H1 (cell line): ENCODE measurements around the gene MTM1. TPM values are rescaled to one million over a fixed set of nuclear protein-coding genes. Genes with fewer than 3 reads are reported as not detected.

ENCODE experiments used
- CTCF ChIA-PET: fragments of 300-600 bp; sonication (Branson Sonifier 250); formaldehyde crosslinking; loops from one replicate; lab custom pipeline; 2021; ENCODE audit not compliant: partially characterized antibody; lab: Charles Lee
- POLR2A ChIA-PET: fragments of 300-600 bp; sonication (Branson Sonifier 250); formaldehyde crosslinking; loops from one replicate; lab custom pipeline; 2021; ENCODE audit warnings: inconsistent platforms; ENCODE audit not compliant: partially characterized antibody; lab: Charles Lee
- DNase-seq, 2 experiments: peaks; one replicate each; pipeline versions ENCODE4 v3.0.0 to v3.0.0-alpha.2; 2010 to 2022; ENCODE audit warnings: low spot score in 2 of 2, low read depth in 1 of 2, mixed read lengths in 1 of 2
- FAIRE-seq: peaks from 2 replicates; lab custom pipeline; 2011; peaks lifted over from hg19 to GRCh38; lab: Jason Lieb, UNC
- H2AFZ ChIP-seq: 2 replicates; pipeline ENCODE4 v1.8.1; 2012; ENCODE audit warnings: low read length, inconsistent platforms
- H2AK5ac ChIP-seq: 2 replicates; pipeline ENCODE4 v1.6.1; 2013; ENCODE audit warnings: low read depth, low read length
- H2BK120ac ChIP-seq: replicated peaks from 2 replicates; pipeline ENCODE3; 2013; ENCODE audit warnings: low read depth, low read length, inconsistent platforms
- H2BK12ac ChIP-seq: 2 replicates; pipeline ENCODE4 v1.6.1; 2013; ENCODE audit warnings: low read depth, low read length
- H2BK15ac ChIP-seq: 2 replicates; pipeline ENCODE4 v1.6.1; 2013; ENCODE audit warnings: low read length
- H2BK20ac ChIP-seq: 2 replicates; pipeline ENCODE4 v1.6.1; 2013; ENCODE audit warnings: low read length
- H2BK5ac ChIP-seq: 2 replicates; pipeline ENCODE4 v1.6.1; 2013; ENCODE audit warnings: low read depth, low read length
- H3K14ac ChIP-seq: 2 replicates; pipeline ENCODE4 v1.6.1; 2013; ENCODE audit warnings: inconsistent platforms; ENCODE audit not compliant: insufficient read length
- H3K18ac ChIP-seq: 2 replicates; pipeline ENCODE4 v1.6.1; 2013; ENCODE audit warnings: low read length; ENCODE audit errors: extremely low read depth
- H3K23ac ChIP-seq: 2 replicates; pipeline ENCODE4 v1.6.1; 2013; ENCODE audit warnings: inconsistent platforms; ENCODE audit not compliant: insufficient read length
- H3K23me2 ChIP-seq: 2 replicates; pipeline ENCODE4 v1.6.1; 2013; ENCODE audit warnings: low read depth, low read length
- H3K27ac ChIP-seq: 2 replicates; pipeline ENCODE4 v1.6.1; 2011; ENCODE audit warnings: low read depth, low read length, inconsistent platforms
- H3K27me3 ChIP-seq, 4 experiments: replicated peaks in 1 of 4; 1 replicate in 1 of 4; 2 replicates in 3 of 4; pipeline versions ENCODE4 v1.6.1 to v1.8.1; 2011 to 2013; ENCODE audit warnings: low read length in 3 of 4, mild to moderate bottlenecking in 3 of 4, inconsistent platforms in 2 of 4, mixed read lengths in 2 of 4, moderate library complexity in 1 of 4; ENCODE audit not compliant: control insufficient read depth in 3 of 4, insufficient read depth in 3 of 4; ENCODE audit errors: extremely low read depth in 1 of 4
- H3K36me3 ChIP-seq, 4 experiments: 2 replicates each; pipeline versions ENCODE4 v1.6.1 to v1.8.1; 2011 to 2013; ENCODE audit warnings: mild to moderate bottlenecking in 4 of 4, low read length in 3 of 4, moderate library complexity in 2 of 4, control low read depth in 1 of 4, inconsistent platforms in 1 of 4; ENCODE audit not compliant: insufficient read depth in 4 of 4, control insufficient read depth in 2 of 4
- H3K4ac ChIP-seq: replicated peaks from 2 replicates; pipeline ENCODE3; 2013; ENCODE audit warnings: low read length, low read depth, mixed read lengths, inconsistent platforms; ENCODE audit not compliant: insufficient read length
- H3K4me1 ChIP-seq, 4 experiments: replicated peaks in 1 of 4; 1 replicate in 1 of 4; 2 replicates in 3 of 4; pipeline versions ENCODE4 v1.6.1 to v1.8.1; 2011 to 2013; ENCODE audit warnings: low read length in 3 of 4, inconsistent platforms in 2 of 4, mixed read lengths in 1 of 4; ENCODE audit not compliant: insufficient read depth in 4 of 4, control insufficient read depth in 3 of 4
- H3K4me2 ChIP-seq, 2 experiments: 2 replicates each; pipeline versions ENCODE4 v1.6.1 to v1.8.1; 2011 to 2013; ENCODE audit warnings: low read depth in 2 of 2, low read length in 2 of 2, control low read depth in 1 of 2, inconsistent platforms in 1 of 2, mild to moderate bottlenecking in 1 of 2; ENCODE audit not compliant: insufficient read depth in 1 of 2
- H3K4me3 ChIP-seq, 4 experiments: fragments of 200-600, 300-600 bp in 1 of 4; sonication (generic), shearing (Covaris generic), sonication (Bioruptor Twin) in 1 of 4; 2 replicates each; pipeline versions ENCODE4 v1.5.1 to v1.8.1; 2011 to 2016; ENCODE audit warnings: low read length in 4 of 4, low read depth in 3 of 4, control low read depth in 2 of 4, inconsistent platforms in 2 of 4, mild to moderate bottlenecking in 2 of 4, mixed read lengths in 1 of 4, moderate library complexity in 1 of 4; ENCODE audit not compliant: insufficient read depth in 2 of 4; ENCODE audit errors: extremely low read depth in 1 of 4
- H3K56ac ChIP-seq: replicated peaks from 2 replicates; pipeline ENCODE3; 2013; ENCODE audit warnings: low read depth, mild to moderate bottlenecking, mixed read lengths, low read length, inconsistent platforms; ENCODE audit not compliant: insufficient read length
- H3K79me1 ChIP-seq: 2 replicates; pipeline ENCODE4 v1.6.1; 2013; ENCODE audit warnings: low read depth, low read length, control low read depth
- H3K79me2 ChIP-seq, 2 experiments: 2 replicates each; pipeline versions ENCODE4 v1.6.1 to v1.8.1; 2012 to 2013; ENCODE audit warnings: low read length in 2 of 2, mild to moderate bottlenecking in 2 of 2, inconsistent platforms in 1 of 2; ENCODE audit not compliant: insufficient read depth in 2 of 2, control insufficient read depth in 1 of 2
- H3K9ac ChIP-seq, 4 experiments: replicated peaks in 1 of 4; 1 replicate in 1 of 4; 2 replicates in 3 of 4; pipeline versions ENCODE4 v1.6.1 to v1.8.1; 2011 to 2013; ENCODE audit warnings: low read depth in 3 of 4, low read length in 3 of 4, control low read depth in 2 of 4, mild to moderate bottlenecking in 2 of 4, moderate library complexity in 2 of 4, inconsistent platforms in 1 of 4; ENCODE audit errors: extremely low read depth in 1 of 4
- H3K9me3 ChIP-seq, 2 experiments: 2 replicates each; pipeline versions ENCODE4 v1.6.1 to v1.8.1; 2012 to 2013; ENCODE audit warnings: mild to moderate bottlenecking in 2 of 2, moderate library complexity in 2 of 2, control low read depth in 1 of 2, inconsistent platforms in 1 of 2, low read depth in 1 of 2, low read length in 1 of 2, mixed read lengths in 1 of 2; ENCODE audit not compliant: insufficient read depth in 2 of 2
- H4K20me1 ChIP-seq, 2 experiments: replicated peaks in 1 of 2; 2 replicates each; pipeline versions ENCODE3 to v1.8.1; 2011 to 2013; ENCODE audit warnings: inconsistent platforms in 2 of 2, low read length in 2 of 2, mild to moderate bottlenecking in 1 of 2; ENCODE audit not compliant: insufficient read depth in 2 of 2, control insufficient read depth in 1 of 2
- H4K5ac ChIP-seq: 2 replicates; pipeline ENCODE4 v1.6.1; 2013; ENCODE audit warnings: low read length, low read depth, mixed read lengths, inconsistent platforms; ENCODE audit not compliant: insufficient read length
- H4K8ac ChIP-seq: 2 replicates; pipeline ENCODE4 v1.8.0; 2013; ENCODE audit warnings: mild to moderate bottlenecking, moderate library complexity, low read length, inconsistent platforms; ENCODE audit not compliant: insufficient read depth; ENCODE audit errors: extremely low read depth
- H4K91ac ChIP-seq: replicated peaks from 2 replicates; pipeline ENCODE3; 2013; ENCODE audit warnings: low read length, mixed read lengths, inconsistent platforms; ENCODE audit not compliant: insufficient read length
- CEBPB ChIP-seq: IDR thresholded peaks from 2 replicates; pipeline ENCODE4 v1.6.1; 2012; ENCODE audit warnings: low read depth, low read length
- EP300 ChIP-seq, 2 experiments: IDR thresholded peaks; 1 replicate in 1 of 2; 2 replicates in 1 of 2; pipeline ENCODE4 v1.6.1; 2011 to 2012; ENCODE audit warnings: low read depth in 2 of 2, low read length in 2 of 2, mild to moderate bottlenecking in 2 of 2, borderline replicate concordance in 1 of 2, inconsistent platforms in 1 of 2, moderate library complexity in 1 of 2
- JUN ChIP-seq: IDR thresholded peaks from 2 replicates; pipeline ENCODE4 v1.6.1; 2011; ENCODE audit warnings: low read depth, mild to moderate bottlenecking, improper control_type of control experiment, low read length
- POLR2A ChIP-seq, 2 experiments: IDR thresholded peaks; 1 replicate in 1 of 2; 2 replicates in 1 of 2; pipeline ENCODE4 v1.6.1; 2011; ENCODE audit warnings: low read depth in 2 of 2, low read length in 2 of 2, mild to moderate bottlenecking in 2 of 2; ENCODE audit errors: control extremely low read depth in 1 of 2
- SP2 ChIP-seq: IDR thresholded peaks from 2 replicates; pipeline ENCODE4 v1.6.1; 2012; ENCODE audit warnings: mild to moderate bottlenecking, low read length, inconsistent platforms
- TAF7 ChIP-seq: optimal IDR thresholded peaks from 2 replicates; pipeline ENCODE3; 2011; ENCODE audit warnings: low read depth, mild to moderate bottlenecking, inconsistent platforms, low read length, moderate library complexity, borderline replicate concordance
- USF2 ChIP-seq: IDR thresholded peaks from 2 replicates; pipeline ENCODE4 v1.6.1; 2011; ENCODE audit warnings: low read length, improper control_type of control experiment
- polyA plus RNA-seq, 7 experiments: library from polyadenylated mRNA; depleted of rRNA in 3 of 7; stranded (reverse) in 5 of 7; unstranded in 2 of 7; fragments of >200 nt in 5 of 7; fragments of 200-250 nt in 2 of 7; gene quantifications; 1 replicate in 5 of 7; 2 replicates in 1 of 7; 4 replicates in 1 of 7; pipeline versions ENCODE4 v1.2.1 to v1.2.3, GENCODE V29; 2011 to 2013; ENCODE audit warnings: missing spikeins in 2 of 7, mixed read lengths in 2 of 7
- total RNA-seq: library from RNA; stranded (reverse); fragmentation: NEBNext Ultra II Directional; extraction: Animal tissue kit (Norgen Biotek cat#: 25700); gene quantifications from 2 replicates; pipeline ENCODE4 v1.2.1, GENCODE V29; 2021

Gene MTM1
- total and polyA plus RNA-seq, 2 of the 8 experiments (the other 6 are each of a cell fraction or from before 2014, with no cell fraction given) = 2.3 to 8.4 TPM

DNA sequence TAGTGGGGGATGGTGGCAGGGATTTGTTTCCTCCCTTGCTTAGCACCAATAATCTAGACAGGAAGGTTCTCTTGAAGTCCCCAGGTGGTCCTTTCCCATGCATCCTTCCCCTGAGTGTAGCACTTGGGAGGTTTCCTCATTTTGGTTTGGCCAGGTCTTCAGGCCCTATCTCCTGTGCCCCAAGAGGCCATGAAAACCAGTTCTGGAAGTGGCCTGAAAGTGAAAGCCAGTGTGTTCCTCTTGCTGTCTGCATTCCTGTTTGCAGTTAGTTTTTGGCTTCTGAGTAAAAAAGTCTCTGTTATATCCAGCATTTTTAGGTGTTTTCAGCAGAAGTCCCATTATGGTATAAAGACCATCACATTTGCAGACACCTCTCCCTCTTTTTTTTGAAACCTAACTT is 59.5 kb downstream of the MTM1 start:
- no peak overlapping the region for H2BK12ac ChIP-seq
- H3K9ac ChIP-seq = no peak overlapping the region
- CTCF ChIA-PET = no interaction called here
- H3K56ac ChIP-seq = no peak overlapping the region
- no peaks in the 10 kb centered on the region for H3K79me1 ChIP-seq
- POLR2A ChIA-PET = no interaction called here
- H3K4me3 ChIP-seq = no peak overlapping the region
- DNase-seq = no peak
- no peak overlapping the region for H2AFZ ChIP-seq
- no peak overlapping the region for H3K4me2 ChIP-seq
- H2AK5ac ChIP-seq = no peak overlapping the region
- H3K14ac ChIP-seq = no peak overlapping the region
- H3K4me1 ChIP-seq = no peaks in the 10 kb centered on the region
- H3K36me3 ChIP-seq = no peaks in the 10 kb centered on the region; a peak in 1 of 8 replicates
- no peak overlapping the region for H3K4ac ChIP-seq
- H2BK5ac ChIP-seq = no peak overlapping the region
- H3K9me3 ChIP-seq = no peaks in the 10 kb centered on the region
- FAIRE-seq = no peak
- H3K23ac ChIP-seq = no peak overlapping the region
- no peak overlapping the region for H4K8ac ChIP-seq
- H4K5ac ChIP-seq = no peak overlapping the region
- no peak overlapping the region for H3K18ac ChIP-seq
- H2BK20ac ChIP-seq = no peak overlapping the region
- H3K23me2 ChIP-seq = no peaks in the 10 kb centered on the region
- H2BK120ac ChIP-seq = no peak overlapping the region
- H4K91ac ChIP-seq = no peak overlapping the region
- no peaks in the 10 kb centered on the region for H4K20me1 ChIP-seq
- H3K27ac ChIP-seq = no peak overlapping the region
- no peaks in the 10 kb centered on the region for H3K27me3 ChIP-seq
- no peak for TF ChIP-seq EP300 (IDR thresholded peaks at IDR 0.05; ENCODE audit: borderline replicate concordance in 1 of 2, low read depth in 2 of 2, low read length in 2 of 2)
- TF ChIP-seq TAF7 = no peak
- TF ChIP-seq POLR2A (IDR thresholded peaks at IDR 0.05; ENCODE audit: control extremely low read depth in 1 of 2, low read depth in 2 of 2, low read length in 2 of 2) = no peak
- no peak for TF ChIP-seq SP2
- TF ChIP-seq JUN = no peak
- TF ChIP-seq USF2 = no peak
- TF ChIP-seq CEBPB = no peak
- TF ChIP-seq, all 59 proteins: peak for 0
- H2BK15ac ChIP-seq = no peak overlapping the region
- H3K79me2 ChIP-seq = no peaks in the 10 kb centered on the region
